NCI-H345 treated with DMSO at 0.1 percent for 48 hours (cell line): Measurements from ENCODE around the gene EPHA2.

Experiments
- DNase-seq: peaks from one replicate; lab custom pipeline; 2025; ENCODE audit not compliant: unreplicated experiment; lab: John Stamatoyannopoulos, UW

Gene EPHA2

DNA sequence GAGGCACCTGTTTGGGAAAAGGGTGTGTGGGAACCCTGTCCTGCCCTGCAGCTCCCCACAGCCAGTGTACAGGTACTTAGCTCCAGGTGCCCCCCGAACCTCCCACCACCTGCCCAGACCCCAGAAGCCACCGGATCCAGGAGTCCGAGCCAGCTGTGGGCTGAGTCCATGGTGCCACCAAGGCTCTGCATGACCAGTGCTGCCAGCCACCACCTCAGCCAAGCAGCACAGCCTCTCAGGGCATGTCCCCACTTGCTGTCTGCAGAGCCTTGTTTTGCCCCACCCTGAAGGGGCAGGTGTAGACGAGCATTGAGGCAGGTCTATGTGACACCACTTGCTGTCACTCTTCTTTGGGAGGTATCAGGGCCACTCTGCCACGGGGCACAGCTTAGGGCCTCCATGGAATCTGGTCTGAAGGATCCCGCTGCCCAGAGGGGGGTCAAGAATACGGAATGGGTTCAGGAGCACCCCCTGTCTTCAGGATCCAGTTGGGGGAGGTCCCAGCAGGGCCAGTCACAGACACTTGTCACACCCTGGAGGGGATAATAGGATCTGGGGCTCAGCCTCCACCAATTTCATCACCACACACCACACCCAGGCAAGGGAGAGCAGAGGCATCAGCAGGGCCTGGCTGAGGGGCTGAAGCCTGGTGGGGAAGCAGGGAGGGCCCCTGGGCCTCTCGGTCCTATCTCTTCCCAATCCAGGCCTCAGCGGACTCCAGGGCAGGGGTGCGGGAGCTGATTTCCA lies 28.9 kb upstream of the EPHA2 start:
- no peak for DNase-seq

DNA sequence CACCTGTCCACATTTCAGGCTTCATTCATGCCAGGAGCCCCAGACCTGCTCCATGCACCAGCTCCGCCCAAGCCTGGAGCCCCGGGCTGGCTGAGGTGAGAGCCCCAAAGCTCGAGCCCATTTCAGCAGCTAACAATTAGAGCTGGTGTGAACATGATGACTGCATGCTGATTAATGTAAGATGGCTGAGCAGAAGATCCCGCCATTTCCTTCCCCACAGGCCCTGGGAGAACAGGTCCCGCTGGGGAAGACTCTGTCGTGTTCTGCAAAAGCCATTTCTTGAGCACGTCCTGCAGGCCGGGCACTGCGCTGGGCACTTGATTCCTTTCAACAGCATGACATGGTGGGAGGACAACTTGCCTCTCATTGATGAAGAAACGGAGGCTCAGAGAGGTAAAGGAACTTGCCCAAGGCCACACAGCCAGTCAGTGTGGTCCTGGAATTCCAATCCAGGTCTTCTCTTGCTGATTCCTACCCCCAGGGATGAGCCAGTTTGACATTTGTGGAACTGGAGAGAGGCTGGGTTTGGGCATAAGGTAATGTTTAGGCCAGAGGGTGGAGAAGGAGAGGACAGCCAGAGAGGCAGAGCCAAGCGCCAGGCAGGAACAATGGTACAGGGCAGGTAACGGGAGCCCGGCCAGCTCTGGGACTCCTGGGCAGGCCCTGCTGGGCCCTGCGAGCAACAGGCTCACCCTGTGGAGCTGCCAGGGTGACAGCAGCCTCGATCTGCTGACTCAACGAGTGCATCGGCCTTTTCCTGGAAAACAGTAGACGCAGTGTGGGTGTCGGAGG lies 28.1 kb upstream of the EPHA2 start:
- no peak for DNase-seq

DNA sequence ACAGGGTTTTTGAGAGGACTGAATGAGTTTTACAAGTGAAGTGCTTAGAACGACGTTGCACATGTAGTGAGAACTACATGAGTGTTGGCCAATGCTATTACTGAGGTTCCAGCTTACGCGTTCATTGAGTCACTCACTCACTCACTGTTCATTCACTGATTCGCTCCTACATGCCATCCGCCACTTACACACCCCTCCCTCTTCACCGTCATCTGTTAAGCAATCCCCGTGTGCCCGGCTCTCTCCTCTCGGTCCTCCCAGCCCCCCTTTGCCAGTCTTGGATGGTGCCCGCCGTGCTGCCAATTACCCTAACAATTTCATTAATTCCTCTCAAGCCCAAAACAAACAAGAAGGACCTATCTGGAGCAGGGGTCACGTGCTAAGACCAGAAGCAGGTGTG lies 27.3 kb upstream of the EPHA2 start:
- DNase-seq = no peak

DNA sequence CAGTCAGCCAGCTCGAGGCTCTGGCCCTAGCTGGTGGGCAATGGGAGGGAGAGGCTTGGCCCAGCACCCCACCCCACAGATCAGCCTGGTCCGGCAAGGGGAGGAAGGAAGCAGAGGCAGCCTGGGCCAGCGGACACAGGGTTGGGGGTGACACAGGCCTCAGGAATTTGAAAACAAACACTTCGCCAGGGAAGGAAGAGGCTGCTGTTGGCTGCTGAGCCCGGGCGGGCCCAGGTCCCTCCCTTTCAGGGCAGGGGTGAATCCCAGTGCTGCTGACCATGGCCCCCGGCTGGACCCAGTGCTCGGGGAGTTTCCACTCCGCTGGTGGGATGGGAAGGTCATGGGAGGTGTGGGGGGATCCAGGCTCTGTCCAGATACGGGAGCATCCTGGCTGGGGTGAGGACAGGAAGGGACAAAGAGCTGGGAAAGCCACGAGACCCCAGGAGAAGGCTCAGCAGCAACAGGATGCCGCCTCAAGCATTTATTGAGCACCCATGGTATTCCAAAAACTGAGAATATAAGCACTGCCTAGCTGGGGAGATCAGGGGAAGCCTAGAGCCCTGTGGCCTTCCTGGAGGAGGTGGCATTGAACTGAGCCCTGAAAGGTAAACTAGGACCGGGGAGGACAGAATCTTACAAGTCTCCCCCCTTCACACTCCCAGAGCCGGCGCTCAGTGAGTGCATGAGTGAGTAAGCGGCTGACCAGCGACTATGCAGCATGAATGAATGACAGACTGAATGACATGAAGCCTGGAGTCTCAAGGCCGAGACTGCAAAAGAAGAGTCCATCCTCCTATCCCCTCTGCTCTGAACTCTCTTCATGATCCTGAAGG lies 26.2 kb upstream of the EPHA2 start:
- DNase-seq = no peak

- no peak for DNase-seq
Observed at GRCh38 chr1:16180291-16180824, 24.5 kb upstream of the EPHA2 start.

DNA sequence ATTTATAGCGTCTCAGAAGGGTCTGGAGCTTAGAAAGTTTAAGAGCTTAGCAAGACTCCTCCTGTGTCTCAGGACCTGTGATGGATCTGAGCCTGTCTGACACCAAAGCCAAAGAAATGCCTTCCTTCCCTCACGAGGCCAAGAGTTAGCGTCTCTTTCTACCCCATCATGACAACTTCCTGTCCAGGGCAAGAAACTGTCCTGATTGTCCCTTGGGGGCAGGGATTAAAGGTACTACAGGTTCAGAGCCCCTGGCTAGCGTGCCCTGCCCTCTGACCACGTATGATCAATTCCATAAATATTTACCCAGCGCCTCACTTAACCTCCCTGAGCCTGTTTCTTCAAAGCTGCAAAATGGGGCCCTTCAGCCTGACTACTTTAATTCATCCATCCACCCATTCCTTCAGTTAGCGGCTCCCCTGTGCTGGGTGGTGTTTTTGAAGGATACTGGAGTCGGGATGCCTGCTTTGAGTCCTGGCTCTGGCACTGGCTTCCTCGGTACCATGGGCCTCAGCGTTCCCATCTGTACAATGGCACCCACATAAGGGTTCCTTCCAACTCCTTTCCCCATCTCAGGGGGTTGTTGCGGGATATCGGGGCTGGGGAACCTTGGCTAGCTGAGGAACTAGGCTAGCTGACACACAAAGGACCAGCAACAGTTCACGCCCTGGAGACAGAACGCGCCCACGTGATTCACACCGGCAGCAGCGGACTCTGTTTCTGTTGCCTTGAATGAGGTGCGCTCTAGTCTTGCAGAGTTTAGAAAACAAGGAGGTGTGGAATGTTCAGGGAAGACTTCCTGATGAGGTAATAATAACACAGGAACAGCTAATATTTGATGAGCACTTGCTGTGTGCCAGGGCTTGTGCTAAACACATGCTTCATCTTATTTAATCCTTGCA lies 23.0 kb upstream of the EPHA2 start:
- DNase-seq = no peak

GRCh38 chr1:16177306-16177705 lies 21.4 kb upstream of the EPHA2 start:
- no peak for DNase-seq

DNA sequence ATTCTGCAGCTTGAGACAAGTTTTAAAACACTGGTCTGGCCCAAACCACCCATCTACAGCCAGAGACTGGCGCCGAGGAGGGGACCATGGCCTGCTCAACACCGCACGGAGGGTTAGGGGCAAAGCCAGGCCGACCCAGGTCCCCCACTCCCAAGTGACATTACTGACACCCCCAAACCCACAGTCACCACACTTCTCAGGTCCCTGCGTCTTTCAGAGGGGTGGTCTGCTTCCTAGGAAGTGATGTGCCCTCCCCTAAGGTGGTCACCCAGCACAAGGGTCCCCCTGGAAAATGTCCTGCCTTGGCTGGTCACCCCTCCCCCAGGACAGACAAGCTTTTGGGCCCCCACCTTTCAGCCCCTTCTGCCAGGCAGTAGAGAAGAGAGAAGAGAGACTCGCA lies 20.8 kb upstream of the EPHA2 start:
- no peak for DNase-seq

DNA sequence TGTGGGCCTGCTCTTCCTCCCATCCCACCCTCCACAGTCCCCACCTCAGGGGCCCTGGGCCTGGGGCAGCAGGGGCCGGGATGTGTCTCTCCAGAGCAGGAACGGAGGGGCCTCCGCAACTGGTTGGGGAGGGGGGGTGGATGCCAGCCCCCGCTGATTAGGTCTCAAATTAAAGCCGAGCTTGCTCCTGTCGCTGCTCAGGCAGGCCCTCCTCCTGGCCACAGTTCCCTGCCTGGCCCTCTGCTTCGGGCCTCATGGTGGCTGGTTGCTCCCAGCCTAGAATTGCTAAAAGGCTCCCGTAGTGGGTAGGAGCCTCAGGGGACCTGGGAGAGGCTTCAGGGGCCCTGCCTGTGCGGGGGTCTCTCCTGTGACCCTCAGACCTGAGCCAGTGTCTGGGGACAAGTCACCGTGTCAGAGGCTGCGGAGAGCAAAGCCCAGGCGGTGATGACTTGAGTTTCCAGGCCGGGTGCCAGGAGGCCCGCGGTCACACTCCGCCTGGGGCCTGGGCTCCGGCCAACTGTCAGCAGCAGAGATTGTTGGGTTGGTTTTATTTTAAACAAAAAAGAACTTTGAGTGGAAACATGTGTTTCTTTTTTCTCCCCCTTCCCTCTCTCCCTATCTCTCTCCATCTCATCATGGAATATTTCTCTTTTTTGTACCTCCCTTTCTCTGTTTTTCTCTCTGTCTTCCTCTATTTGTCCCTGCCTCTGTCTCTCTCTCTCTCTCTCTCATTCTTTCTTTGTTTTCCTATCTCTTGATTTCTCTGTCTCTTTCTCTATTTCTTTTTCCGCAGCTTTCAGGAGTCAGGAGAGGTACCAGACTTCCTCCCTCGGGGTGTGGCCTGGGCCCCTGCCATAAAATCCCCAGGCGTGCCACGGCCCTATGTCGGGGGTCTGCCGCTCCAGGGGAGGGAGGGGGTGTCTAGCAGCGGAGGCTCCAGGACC lies 20.0 kb upstream of the EPHA2 start:
- no peak for DNase-seq

DNA sequence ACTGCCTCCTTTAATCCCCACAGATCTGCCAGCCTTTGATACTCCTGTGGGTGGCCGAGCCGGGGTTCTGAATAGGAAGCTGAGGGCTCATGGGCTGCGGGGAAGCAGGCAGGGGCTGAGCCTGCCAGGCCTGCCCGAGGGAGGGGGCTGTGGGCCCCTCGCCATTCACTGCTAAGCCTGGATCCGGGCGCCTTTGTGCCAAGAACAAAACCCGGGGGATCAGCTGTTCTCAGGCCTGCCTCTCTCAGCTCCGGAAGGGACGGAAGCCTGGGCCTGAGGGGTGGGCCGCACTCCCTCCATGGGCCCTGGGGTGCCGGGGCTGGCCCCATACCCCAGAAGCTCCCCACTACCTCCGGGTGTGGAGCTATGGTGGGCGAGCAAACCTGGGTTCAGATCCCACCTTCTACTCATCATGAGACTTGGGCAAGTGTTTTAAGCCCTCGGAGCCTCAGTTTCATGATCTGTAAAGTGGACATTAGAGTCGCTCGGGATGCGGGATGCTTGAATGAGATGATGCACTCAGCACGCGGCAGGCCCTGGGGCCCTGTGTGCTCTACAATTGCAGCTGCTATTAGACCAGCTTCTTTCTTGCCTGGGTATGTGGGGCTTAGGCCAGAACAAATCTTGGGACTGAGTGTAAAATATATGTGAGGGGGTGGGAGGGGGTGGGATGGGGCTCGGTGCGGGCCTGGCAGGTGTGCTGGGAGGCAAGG lies 19.2 kb upstream of the EPHA2 start:
- no peak for DNase-seq

GRCh38 chr1:16174261-16174868 lies 18.5 kb upstream of the EPHA2 start:
- DNase-seq = no peak

GRCh38 chr1:16173447-16174260 lies 17.8 kb upstream of the EPHA2 start:
- DNase-seq = no peak

- no peak for DNase-seq
Observed at GRCh38 chr1:16172964-16173446, 17.1 kb upstream of the EPHA2 start.

DNA sequence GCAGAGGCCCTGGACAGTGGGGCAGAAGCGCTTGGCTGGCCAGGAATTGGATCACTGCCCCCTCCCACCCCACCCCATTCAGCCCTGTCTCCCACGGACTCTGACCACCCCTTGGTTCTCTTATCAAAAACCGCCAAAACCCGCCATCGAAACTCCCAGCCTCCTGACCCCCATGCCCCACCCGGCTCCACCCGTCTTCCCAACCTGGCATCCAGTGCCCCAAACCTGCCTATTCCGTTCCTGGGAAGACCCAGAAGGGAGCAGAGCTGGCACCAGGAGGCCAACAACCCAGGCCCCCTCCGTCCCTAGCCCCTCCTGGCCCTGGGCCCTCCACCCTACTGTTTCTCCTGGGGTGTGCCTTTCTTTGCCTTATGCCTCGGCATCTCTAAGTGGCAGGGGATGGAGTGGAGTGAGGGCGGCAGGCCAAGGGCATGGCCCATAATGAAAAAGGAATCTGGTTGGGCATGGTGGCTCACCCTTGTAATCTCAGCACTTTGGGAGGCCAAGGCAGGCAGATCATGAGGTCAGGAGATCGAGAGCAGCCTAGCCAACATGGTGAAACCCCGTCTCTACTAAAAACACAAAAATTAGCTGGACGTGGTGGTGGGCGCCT lies 16.5 kb upstream of the EPHA2 start:
- no peak for DNase-seq

DNA sequence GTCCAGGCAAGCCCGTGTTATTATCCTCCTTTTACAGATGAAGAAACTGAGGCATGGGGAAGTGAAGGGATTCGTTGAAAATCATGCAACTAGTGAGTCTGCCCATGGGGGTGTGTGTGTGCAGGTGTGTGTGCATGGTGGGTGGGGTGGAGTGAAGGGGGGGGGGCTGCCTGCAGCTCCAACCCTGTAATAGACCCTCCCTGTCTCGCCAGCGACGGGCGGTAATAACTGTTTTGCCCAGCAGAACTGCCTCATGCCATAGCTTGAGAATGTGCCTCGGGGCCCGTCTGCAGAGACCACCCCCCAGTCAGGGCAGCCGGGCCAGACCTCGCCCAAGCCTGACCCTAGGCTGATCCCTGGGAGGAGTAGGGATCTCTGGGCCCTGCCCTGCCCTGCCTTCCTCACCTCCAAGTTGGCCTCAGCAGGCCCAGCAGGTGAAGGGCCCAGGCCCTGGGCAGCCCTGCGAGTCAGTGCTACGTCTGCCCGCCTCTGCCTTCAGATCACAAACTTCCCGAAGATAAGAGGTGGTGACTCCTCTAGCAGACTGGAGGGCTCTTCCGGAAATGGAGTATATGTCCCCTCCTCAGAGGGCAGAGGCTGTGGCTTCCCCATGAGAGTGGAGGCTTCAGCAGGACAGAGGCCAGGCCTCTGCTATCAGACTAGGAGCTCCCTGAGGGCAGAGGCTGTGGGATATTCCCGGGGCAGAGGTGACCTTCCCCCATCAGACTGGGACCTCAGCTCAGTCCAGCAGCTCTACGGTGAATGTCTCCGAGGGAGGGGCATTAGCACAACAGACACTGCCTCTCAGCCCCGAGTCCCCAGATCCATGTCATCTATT lies 15.7 kb upstream of the EPHA2 start:
- no peak for DNase-seq

DNA sequence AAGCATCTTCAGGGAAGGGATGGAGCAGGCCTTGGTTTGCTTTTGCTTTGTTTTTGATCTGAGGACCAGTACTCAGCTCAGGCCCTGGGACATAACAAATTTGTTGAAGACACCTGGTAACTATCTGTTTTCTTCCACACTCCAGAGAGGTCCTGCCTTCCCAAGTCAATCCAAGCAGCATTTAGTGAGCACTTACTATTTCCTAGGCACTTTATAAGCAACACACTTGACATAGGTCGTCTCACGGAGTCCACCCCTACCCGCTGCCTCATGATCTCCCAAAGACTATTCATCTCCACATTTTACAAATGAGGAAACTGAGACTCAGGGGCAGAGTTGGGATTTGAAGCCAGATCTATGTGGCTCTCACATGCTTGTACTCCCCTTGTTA lies 14.4 kb upstream of the EPHA2 start:
- no peak for DNase-seq
